Left lung (tissue), 10 donors: ENCODE measurements around the gene TMEM119. TPM values are rescaled to one million over a fixed set of nuclear protein-coding genes. Genes with fewer than 3 reads are reported as not detected.

ENCODE experiments used
- ATAC-seq: fragments of 200-7000 bp; cut with Tn5 transposase; one replicate; pipeline ENCODE4 v1.9.1; 2020; ENCODE audit warnings: moderate library complexity
- DNase-seq, 4 donors: peaks; one replicate each; pipeline ENCODE4 v3.0.0-alpha.2; 2013 to 2020
- H3K27ac ChIP-seq, 2 donors: fragments of 200-600 bp; sonication (generic) in 1 of 2; one replicate each; pipeline versions ENCODE4 v1.5.0 to v1.8.0; 2020 to 2021
- H3K27me3 ChIP-seq, 2 donors: fragments of 200-600 bp; sonication (generic) in 1 of 2; one replicate each; pipeline versions ENCODE4 v1.5.0 to v1.8.0; 2020 to 2021
- H3K36me3 ChIP-seq, 2 donors: fragments of 200-600 bp; sonication (generic) in 1 of 2; one replicate each; pipeline versions ENCODE4 v1.5.0 to v1.8.0; 2020 to 2021
- H3K4me1 ChIP-seq, 2 donors: fragments of 200-600 bp; one replicate each; pipeline ENCODE4 v1.8.0; 2021
- H3K4me3 ChIP-seq, 2 donors: fragments of 200-600 bp; sonication (generic) in 1 of 2; one replicate each; pipeline versions ENCODE4 v1.5.0 to v1.8.0; 2020 to 2021; ENCODE audit warnings: mild to moderate bottlenecking in 1 of 2
- H3K9me3 ChIP-seq, 2 donors: fragments of 200-600 bp; sonication (generic) in 1 of 2; one replicate each; pipeline versions ENCODE4 v1.5.0 to v1.8.0; 2020 to 2021
- CTCF ChIP-seq, 2 donors: fragments of 200-600 bp; sonication (generic) in 1 of 2; IDR thresholded peaks; one replicate each; pipeline versions ENCODE4 v1.5.0 to v1.8.0; 2021; ENCODE audit warnings: antibody characterized with exemption in 2 of 2
- intact Hi-C, 2 donors: fragments of 100-400 bp; cut with DNase I; formaldehyde crosslinking; loops; one replicate each; pipeline versions ENCODE4 v1.11.2 to v1.14.2; 2022
- polyA plus RNA-seq, 6 donors: library from polyadenylated mRNA; unstranded; fragments of 120-200 nt; gene quantifications; one replicate each; pipeline ENCODE4 v1.2.1, GENCODE V29; 2013; ENCODE audit not compliant: insufficient read length in 6 of 6
- total RNA-seq, 2 donors: library from RNA; stranded (reverse); fragmentation: NEBNext Ultra II Directional; extraction: Animal tissue kit (Norgen Biotek cat#: 25700); gene quantifications; one replicate each; pipeline ENCODE4 v1.2.1, GENCODE V29; 2021
- donor health status: DM: no; HTN: yes; CAD: no.
- donor health status: DM: no; HTN: no; CAD: no.

TMEM119 gene
- total and polyA plus RNA-seq, 8 donors = 34.0 to 90.9 (median 45.9) TPM

- intact Hi-C loops = no loop called here
- no peak overlapping the region for H3K4me3 ChIP-seq
- no peak for TF ChIP-seq CTCF (IDR thresholded peaks at IDR 0.05)
- H3K36me3 ChIP-seq = peaks cover 0 to 20% of the 10 kb centered on the region in 2 donors
- ATAC-seq = peak; percentile 6
- no peaks in the 10 kb centered on the region for H3K27me3 ChIP-seq
- no peaks in the 10 kb centered on the region for H3K9me3 ChIP-seq
- no peak for DNase-seq
- H3K27ac ChIP-seq = peak overlapping the region; percentile 29 to 58
- peaks cover 51 to 79% of the 10 kb centered on the region in 2 donors for H3K4me1 ChIP-seq
Observed at GRCh38 chr12:108641446-108642268, 43.8 kb upstream of the TMEM119 start.

- DNase-seq (no peak), ATAC-seq (no peak)
- no peak for TF ChIP-seq CTCF (IDR thresholded peaks at IDR 0.05)
- H3K27me3 ChIP-seq = no peaks in the 10 kb centered on the region
- H3K4me1 ChIP-seq = peaks cover 46 to 83% of the 10 kb centered on the region in 2 donors
- peak overlapping the region in 1 of 2 donors; percentile 58 for H3K27ac ChIP-seq
- H3K9me3 ChIP-seq = no peaks in the 10 kb centered on the region
- peaks cover 0 to 13% of the 10 kb centered on the region in 2 donors for H3K36me3 ChIP-seq
- intact Hi-C loops = no loop called here
- no peak overlapping the region for H3K4me3 ChIP-seq
Observed at GRCh38 chr12:108640802-108641445, 43.0 kb upstream of the TMEM119 start.

- intact Hi-C loops = no loop called here
- no peak overlapping the region for H3K4me3 ChIP-seq
- no peak for DNase-seq
- H3K9me3 ChIP-seq = no peaks in the 10 kb centered on the region
- H3K27ac ChIP-seq = peak overlapping the region; percentile 39 to 56
- H3K36me3 ChIP-seq = no peaks in the 10 kb centered on the region
- no peak for TF ChIP-seq CTCF (IDR thresholded peaks at IDR 0.05)
- H3K4me1 ChIP-seq = peaks cover 41 to 83% of the 10 kb centered on the region in 2 donors
- ATAC-seq = no peak
- H3K27me3 ChIP-seq = no peaks in the 10 kb centered on the region
Observed at GRCh38 chr12:108638997-108639822, 41.3 kb upstream of the TMEM119 start.

- H3K4me3 ChIP-seq = no peak overlapping the region
- no peak for TF ChIP-seq CTCF (IDR thresholded peaks at IDR 0.05)
- H3K36me3 ChIP-seq = no peaks in the 10 kb centered on the region
- peak overlapping the region; percentile 39 to 56 for H3K27ac ChIP-seq
- ATAC-seq = no peak
- no peaks in the 10 kb centered on the region for H3K27me3 ChIP-seq
- H3K4me1 ChIP-seq = peaks cover 32 to 83% of the 10 kb centered on the region in 2 donors
- no peaks in the 10 kb centered on the region for H3K9me3 ChIP-seq
- intact Hi-C loops = no loop called here
- DNase-seq = no peak
Observed at GRCh38 chr12:108638141-108638827, 40.4 kb upstream of the TMEM119 start.
